ENCODE measurements around the gene PLA2G15.

PLA2G15 gene

DNA sequence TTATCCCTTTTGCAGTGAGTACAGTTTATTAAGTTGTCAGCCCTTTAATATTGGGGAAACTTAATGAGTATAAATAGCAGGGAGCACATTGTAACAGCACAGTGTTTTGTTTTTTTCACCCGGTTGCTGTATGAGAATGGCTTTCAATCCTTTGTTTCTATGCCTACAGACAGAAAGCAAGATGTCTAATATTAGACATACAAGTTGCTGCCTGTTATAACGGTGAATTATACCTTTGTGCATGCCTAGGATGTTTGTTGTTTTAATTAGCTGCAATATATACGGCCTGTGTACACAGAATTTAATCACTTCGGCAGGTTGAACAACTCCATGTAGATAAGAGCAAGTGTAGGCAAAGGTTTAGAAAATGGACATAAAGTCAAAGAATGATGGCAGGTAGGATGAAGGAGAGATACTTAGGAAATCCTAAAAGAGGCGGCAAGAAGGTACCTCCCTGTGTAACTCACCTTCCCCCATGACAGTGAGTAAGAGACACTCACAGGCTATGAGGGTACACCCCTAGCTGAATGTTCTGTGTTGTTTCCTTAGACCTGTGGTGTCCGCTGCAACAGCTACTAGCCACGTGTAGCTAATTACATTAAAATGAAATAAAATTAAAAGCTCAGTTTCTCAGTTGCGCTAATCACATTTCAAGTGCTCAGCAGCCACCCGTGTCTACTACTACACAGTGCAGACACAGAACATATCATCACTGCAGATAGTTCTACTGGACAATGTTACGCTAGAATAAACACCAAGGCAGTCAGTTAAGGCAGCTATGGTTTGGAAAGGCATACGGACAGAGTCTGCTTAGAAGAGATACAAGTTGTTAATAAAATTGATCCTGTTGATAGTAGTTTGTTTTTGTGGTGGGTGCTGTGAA is 54.6 kb downstream of the PLA2G15 start:
- no peak for DNase-seq

DNA sequence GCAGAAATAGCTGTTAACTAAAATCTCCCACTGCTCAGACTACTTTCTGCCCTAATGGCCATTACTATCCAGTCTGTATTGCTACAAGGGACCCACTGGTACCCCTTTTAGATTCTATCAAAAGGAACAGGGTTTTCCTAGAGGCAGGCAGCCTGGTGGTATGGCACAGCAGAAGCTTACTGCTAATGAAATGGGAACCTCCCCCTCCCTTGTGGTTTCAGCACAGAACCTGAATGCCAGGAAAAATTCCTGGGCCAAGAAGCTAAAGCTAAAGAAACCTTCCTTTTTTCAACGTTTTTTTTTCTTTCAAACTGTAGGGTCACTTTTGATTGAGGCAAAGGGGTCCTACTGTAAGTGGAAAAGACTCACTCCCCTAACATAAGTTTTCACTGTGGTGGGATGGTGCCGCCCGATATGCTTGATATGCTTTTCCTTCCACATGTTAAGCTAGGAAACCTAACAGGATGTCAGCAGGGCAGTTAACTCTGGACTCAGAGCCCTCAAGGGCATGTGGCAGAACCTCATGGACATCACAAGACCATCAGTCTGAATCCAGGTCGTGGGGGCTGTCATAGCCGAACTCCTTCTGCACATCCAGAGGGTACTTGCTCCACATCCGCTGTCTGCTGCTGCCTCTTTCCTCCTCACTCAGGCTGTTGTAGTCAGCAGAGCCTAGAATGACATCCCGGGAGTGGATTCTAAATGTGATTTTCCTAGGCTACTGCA is 55.7 kb downstream of the PLA2G15 start:
- DNase-seq, result no peak

DNA sequence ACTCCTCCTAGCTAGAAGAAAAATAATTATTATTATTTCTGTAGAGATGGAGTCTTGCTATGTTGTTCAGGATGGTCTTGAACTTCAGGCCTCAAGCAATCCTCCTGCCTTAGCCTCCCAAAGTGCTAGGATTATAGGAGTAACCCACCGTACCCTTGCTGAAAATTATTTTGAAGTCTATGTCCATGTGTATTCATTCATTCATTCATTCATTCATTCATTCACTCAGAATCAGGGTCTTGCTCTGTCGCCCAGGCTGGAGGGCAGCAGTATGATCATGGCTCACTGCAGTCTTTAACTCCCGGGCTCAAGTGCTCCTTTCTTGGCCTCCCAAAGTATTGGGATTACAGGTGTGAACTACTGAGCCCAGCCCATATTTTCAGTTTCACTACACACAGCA is 61.5 kb downstream of the PLA2G15 start:
- DNase-seq, result no peak

DNA sequence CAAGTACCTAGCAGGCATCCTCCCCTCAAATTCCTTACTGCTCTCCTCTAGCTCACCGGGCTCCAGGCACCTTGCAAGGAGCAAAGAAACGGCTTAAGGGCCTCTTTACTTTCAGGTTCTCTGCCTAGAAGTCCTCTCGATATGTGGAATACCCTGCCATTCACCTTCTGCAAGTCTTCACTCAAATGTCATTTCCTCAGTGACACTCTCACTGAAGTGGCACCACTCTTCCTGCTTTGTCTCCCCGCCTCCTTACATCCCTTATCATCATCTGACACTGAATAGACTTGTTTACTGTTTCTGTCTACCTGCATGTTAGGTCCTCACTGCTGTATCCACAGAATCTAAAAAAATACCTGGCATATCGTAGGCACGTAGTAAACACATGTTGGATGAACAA is 64.6 kb downstream of the PLA2G15 start:
- DNase-seq, result no peak

DNA sequence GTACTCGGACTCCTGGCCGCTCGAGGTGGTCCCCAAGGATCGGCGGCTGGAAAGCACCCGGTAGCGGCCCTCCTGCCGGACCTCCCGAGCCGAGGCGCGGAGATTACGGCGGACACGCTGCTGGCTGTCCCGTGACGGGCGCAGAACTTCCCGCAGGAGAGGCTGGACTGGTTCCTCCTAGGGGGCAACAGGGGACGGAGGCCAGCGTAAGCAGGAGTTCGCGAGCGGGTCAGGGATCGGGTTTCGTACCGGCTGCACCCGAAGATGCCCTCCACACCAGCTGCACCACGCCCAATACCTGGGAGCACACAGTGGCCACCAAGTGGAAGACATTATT is 65.2 kb downstream of the PLA2G15 start:
- no peak for DNase-seq
